HG02840 (cell line): ENCODE measurements around the gene ADAMTS15.

Source experiments
- ATAC-seq: cut with Tn5 transposase; IDR thresholded peaks from one replicate; pipeline ENCODE4 v1.9.1; 2021; ENCODE audit warnings: mild to moderate bottlenecking, moderate library complexity, moderate number of reproducible peaks; ENCODE audit not compliant: unreplicated experiment, low FRiP score

Gene ADAMTS15

GRCh38 chr11:130508913-130509312, 60.5 kb downstream of the ADAMTS15 start:
- no peak for ATAC-seq

- no peak for ATAC-seq
These were observed 61.5 kb downstream of the ADAMTS15 start for GRCh38 chr11:130509942-130510341.

GRCh38 chr11:130510407-130511006, 62.1 kb downstream of the ADAMTS15 start:
- ATAC-seq = no peak

DNA sequence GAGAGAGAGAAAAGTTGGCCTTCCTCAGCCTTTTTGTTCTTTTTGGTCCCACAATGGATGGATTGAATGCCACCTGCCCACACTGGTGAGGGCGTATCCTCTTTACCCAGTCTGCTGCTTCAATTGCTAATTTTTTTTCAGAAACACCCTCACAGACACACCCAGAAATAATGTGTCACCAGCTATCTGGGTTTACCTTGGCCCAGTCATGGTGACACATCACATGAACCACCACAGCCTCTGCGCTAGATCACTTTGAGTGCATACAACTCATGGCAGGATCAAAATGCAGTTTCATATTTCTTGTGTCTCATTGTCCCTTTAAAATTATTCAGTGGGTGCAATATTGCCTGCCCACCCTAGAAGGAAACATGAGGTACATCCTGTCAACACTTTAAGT, 63.3 kb downstream of the ADAMTS15 start:
- ATAC-seq = no peak

DNA sequence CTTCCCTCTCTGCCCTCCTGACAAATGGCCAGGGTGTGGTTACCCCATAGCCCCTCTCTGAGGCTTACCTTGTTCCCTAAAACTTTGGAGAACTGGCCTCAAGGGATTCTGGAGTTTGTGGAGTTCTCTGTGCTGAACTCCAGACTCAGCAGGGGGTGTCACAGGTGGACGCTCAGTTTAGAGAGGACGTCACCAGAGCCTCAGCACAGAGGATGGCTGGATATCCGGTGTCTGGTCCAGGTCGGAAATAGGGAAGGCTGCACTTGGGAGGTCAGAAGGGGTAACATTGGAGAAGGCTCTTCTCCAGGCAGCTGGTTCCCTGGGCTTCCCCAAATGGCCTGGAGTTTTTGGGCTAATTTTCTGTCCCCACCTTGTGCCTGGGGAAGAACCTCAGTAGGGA, 64.2 kb downstream of the ADAMTS15 start:
- ATAC-seq = no peak

GRCh38 chr11:130513132-130513531, 64.7 kb downstream of the ADAMTS15 start:
- no peak for ATAC-seq

DNA sequence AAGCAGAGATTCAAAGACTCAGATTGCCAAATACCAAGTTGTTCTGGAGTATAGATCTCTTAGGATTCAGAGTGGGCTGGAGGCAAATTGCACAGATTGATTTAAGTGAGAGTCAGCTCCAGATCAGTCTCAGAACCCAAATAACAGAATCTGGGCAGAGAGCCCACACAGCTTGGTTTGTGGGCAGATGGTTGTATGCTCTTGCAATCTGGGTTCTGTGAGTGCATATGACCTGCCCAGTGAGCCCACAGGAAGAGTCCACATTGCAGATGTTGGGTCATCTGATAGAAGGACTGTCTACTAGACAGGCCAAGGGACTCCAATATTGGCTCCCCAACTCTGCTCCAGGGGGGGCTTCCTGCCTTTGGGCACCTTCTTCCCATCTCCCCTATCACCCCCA, 65.9 kb downstream of the ADAMTS15 start:
- ATAC-seq = no peak

DNA sequence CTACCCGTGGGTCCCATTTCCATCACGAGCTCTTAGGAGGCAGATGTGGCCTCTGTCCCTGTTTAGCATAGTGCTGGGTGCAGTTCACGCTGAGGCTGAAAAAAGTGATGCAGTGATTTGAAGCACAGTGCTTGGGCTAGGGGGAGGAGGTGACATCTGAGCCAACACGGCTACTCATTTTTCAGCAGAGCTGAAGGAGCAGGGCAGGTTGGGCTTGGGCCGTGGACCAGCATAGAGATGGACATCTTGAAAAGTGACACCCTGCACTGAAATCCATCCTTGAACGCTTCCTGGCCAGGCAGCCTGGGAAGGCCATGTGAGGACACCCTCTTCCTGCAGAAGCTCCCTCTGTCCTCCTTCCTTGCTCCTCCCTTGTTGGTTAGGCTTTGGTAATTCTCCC, 66.4 kb downstream of the ADAMTS15 start:
- ATAC-seq = no peak

- ATAC-seq = no peak
These were observed 67.5 kb downstream of the ADAMTS15 start for GRCh38 chr11:130515829-130516553.

- no peak for ATAC-seq
These were observed 68.4 kb downstream of the ADAMTS15 start for GRCh38 chr11:130516554-130517505.

- no peak for ATAC-seq
These were observed 69.8 kb downstream of the ADAMTS15 start for GRCh38 chr11:130518164-130518680.

GRCh38 chr11:130519128-130519932, 70.9 kb downstream of the ADAMTS15 start:
- ATAC-seq = no peak

DNA sequence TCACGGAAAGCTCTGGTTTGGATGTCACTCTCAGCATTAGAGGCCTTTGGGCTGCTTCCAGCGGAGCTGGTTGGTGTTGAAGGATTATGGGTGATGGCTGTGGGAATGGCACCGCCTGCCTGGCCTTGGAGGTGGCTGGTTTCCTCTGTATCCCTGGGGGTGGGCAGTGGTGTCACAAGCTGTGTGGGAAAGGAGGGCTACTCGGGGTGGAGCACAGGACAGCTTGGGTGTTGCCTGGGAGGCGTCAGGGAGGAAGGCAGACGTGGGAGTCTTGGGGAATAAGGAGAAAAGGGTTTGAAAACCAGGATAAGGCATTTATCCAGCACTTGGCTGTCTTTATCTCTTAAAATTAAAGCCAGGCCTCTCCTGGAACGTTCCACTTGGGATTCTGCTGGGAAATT, 71.8 kb downstream of the ADAMTS15 start:
- no peak for ATAC-seq

GRCh38 chr11:130522284-130522961, 74.0 kb downstream of the ADAMTS15 start:
- no peak for ATAC-seq

DNA sequence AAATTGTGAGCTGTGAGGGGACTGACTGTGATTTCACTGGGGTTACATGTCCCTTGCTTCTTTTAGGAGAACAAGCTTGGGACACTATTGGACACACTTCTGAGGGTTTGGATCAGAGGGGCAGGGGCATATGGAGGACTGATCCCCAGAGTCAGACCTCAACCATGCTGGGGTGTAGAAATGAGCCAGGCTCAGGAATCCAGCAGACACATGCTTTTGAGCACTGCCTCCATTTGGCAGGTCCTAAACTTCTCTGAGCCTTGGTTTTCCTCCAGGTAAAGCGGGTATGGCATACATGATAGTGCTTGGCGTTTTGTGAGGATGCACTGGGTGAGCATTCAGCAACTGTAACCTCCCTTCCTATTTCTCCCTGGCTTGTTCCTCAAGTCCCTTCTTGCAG, 74.7 kb downstream of the ADAMTS15 start:
- ATAC-seq = no peak

DNA sequence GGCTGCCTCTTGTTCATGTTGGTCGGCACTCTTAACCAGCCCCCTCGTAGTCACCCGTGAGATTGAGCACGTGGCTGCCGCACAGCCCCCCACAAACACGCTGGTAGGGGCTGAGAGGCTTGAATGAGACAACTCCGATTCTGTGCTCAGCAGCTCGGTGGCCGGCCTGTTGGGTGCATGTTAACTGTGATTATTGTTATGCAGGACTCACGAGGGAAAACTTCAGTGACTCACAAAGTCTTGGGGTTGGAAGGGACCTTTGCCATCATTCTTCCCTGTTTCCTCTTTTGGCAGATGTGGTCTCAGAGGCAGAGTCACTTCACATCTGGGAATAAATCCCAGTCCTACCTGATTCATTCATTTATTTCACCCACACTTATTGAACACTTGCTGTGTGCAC, 75.2 kb downstream of the ADAMTS15 start:
- no peak for ATAC-seq

DNA sequence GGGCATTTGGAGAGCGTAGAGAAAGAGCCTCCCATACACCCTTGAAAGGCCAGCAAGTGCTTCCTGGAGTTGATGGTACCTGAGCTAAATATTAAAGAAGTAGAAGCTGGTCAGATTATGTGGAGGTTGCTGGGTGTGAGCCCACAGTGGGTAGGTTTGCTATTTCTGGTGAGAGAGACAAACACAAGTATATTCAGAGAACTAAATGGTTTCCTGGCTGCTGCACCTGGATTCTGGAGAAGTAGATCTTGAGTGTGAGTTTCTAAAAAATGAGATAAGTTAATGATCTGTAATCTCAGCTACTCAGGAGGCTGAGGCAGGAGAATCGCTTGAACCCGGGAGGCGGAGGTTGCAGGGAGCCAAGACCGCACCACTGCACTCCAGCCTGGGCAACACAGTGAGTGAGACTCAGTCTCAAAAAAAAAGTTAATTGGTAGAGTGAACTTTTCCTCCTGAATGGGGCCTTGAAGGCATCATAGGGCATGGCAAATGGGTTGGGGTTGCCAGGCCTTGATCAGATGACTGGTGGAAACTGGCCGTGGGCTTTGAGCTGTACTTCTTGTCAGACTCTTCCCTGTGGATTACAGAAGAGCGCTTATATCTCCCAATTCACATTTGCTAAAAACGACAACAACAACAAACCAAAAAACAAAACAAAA, 75.8 kb downstream of the ADAMTS15 start:
- no peak for ATAC-seq

DNA sequence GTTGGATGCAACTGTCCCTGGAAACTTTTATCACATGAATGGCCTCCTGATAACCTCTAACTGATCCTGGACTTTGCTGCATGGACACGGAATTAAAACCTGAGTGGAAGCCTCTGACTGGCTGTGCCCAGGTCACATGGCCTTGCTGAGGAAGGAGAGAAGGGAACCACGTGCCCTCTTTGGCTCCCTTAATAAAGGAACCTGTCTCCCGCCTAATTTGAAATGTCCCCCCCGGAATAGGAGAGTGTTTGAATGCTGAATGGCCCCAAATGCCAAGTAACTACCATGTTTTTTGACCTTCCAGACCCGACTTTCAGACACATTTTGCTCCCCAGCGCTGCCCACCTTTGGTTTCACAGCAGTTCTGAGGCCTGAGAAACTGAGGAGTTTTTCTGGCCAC, 76.9 kb downstream of the ADAMTS15 start:
- ATAC-seq = no peak
